ENCODE measurements around the gene USF1. TPM values are rescaled to one million over a fixed set of nuclear protein-coding genes. Genes with fewer than 3 reads are reported as not detected.

The USF1 gene
- total and polyA plus RNA-seq, 9 of the 15 experiments (the other 6 are each of a cell fraction or from before 2014, with no cell fraction given): 7.4 to 60.2 (median 54.2) TPM

GRCh38 chr1:161038523-161039153 is 7.1 kb downstream of the USF1 start, which contains the start of gene TSTD1:
TSS of gene TSTD1 (minus strand) at chr1:161038964. CDS start at chr1:161038889, 75 bp downstream.
- no peak within 1 kb of the TSS for H3K27ac ChIP-seq (ENCODE audit: extremely low read depth, low read depth, low read length)

More at GRCh38 chr1:161038523-161039153, 7.1 kb downstream of the USF1 start, which contains the start of gene TSTD1:
- FAIRE-seq (no peak), DNase-seq (ENCODE audit: extremely low read depth in 1 of 4, low spot score in 3 of 4) (peak in 1 of 4 experiments; percentile 45), ATAC-seq (no peak)
- ChIA-PET CTCF (ENCODE audit: low intra/inter-chr PET ratio) (no interaction called here), POLR2A (interaction anchor here (2.1 kb wide), 1 partner anchor 17 kb away, joined by 8 read pairs; the partner anchor contains the start of gene F11R)
- TF ChIP-seq ELF2 (CRISPR knock-in tag; IDR thresholded peaks at IDR 0.05): no peak
- TF ChIP-seq ZBTB33 (CRISPR knock-in tag; IDR thresholded peaks at IDR 0.05): peak; percentile 94
- no peak for TF ChIP-seq PHF8 (IDR thresholded peaks at IDR 0.05; ENCODE audit: borderline replicate concordance, low read length)
- no peak for TF ChIP-seq UBTF (IDR thresholded peaks at IDR 0.05; ENCODE audit: borderline replicate concordance in 1 of 2, low read depth in 2 of 2, low read length in 2 of 2)
- no peak for TF ChIP-seq KLF13 (tag; IDR thresholded peaks at IDR 0.05; ENCODE audit: borderline replicate concordance, low read depth)
- no peak for TF ChIP-seq SMARCA5 (IDR thresholded peaks at IDR 0.05)
- TF ChIP-seq ATF1 (CRISPR knock-in tag; IDR thresholded peaks at IDR 0.05): no peak
- TF ChIP-seq ATF1 (tag; IDR thresholded peaks at IDR 0.05): no peak
- TF ChIP-seq NONO (IDR thresholded peaks at IDR 0.05; ENCODE audit: low read depth in 2 of 2, low read length in 1 of 2): no peak
- TF ChIP-seq POLR2G (IDR thresholded peaks at IDR 0.05; ENCODE audit: low read depth, low read length): peak; percentile 72
- TF ChIP-seq RNF219 (CRISPR knock-in tag; IDR thresholded peaks at IDR 0.05): no peak
- TF ChIP-seq RBFOX2 (IDR thresholded peaks at IDR 0.05; ENCODE audit: low read depth, low read length): peak; percentile 25; the same call in 1 of the 2 replicates
- TF ChIP-seq THRB (CRISPR knock-in tag; conservative IDR thresholded peaks at IDR 0.05): no peak
- no peak for TF ChIP-seq EWSR1 (IDR thresholded peaks at IDR 0.05; ENCODE audit: borderline replicate concordance, low read depth, partially characterized antibody)
- Histone ChIP-seq H3K9me1 (ENCODE audit: control insufficient read depth, insufficient read depth, low read length) (no peaks in the 10 kb centered on the region), H3K4me2 (ENCODE audit: insufficient read depth, low read length) (no peak within 1 kb of the TSS), H3K79me2 (ENCODE audit: control insufficient read depth, insufficient read depth, low read length) (peaks cover 2% of the 10 kb centered on the region; the same call in 1 of the 3 replicates), H4K20me1 (replicated peaks; ENCODE audit: control insufficient read depth, insufficient read depth, low read length) (no peaks in the 10 kb centered on the region), H3K9ac (ENCODE audit: insufficient read depth in 1 of 2, low read depth in 2 of 2, low read length in 2 of 2) (no peak within 1 kb of the TSS), H2AFZ (ENCODE audit: low read depth, low read length) (no peak within 1 kb of the TSS), H3K4me3 (no peak within 1 kb of the TSS), H3K36me3 (ENCODE audit: control insufficient read depth, insufficient read depth, low read length) (peaks cover 48% of the 10 kb centered on the region), H3K9me3 (replicated peaks; ENCODE audit: control insufficient read depth, insufficient read depth, low read depth, low read length) (no peaks in the 10 kb centered on the region), H3K4me1 (replicated peaks in 1 of 2; ENCODE audit: control insufficient read depth in 2 of 2, insufficient read depth in 2 of 2, low read length in 2 of 2) (peaks cover 3 to 4% of the 10 kb centered on the region in 2 experiments; a peak in 3 of 5 replicates), H3K27me3 (ENCODE audit: control insufficient read depth in 2 of 2, insufficient read depth in 2 of 2, low read length in 2 of 2) (no peaks in the 10 kb centered on the region)
- 95% methylated on average over 26 of the region's 54 CpGs for WGBS (ENCODE audit: insufficient coverage, low coverage, missing lambda C conversion rate)
- intact Hi-C loops (cut with micrococcal nuclease): no loop called here
- in situ Hi-C loops (cut with MboI): no loop called here
- BruUV-seq (replicated peaks): no TSS peak
